ENCODE data around the gene TBC1D14. TPM values are rescaled to one million over a fixed set of nuclear protein-coding genes. Genes with fewer than 3 reads are reported as not detected.

Gene TBC1D14
- polyA plus RNA-seq, 1 of the 3 experiments (the other 2 are of a cell fraction), result 39.5 TPM

DNA sequence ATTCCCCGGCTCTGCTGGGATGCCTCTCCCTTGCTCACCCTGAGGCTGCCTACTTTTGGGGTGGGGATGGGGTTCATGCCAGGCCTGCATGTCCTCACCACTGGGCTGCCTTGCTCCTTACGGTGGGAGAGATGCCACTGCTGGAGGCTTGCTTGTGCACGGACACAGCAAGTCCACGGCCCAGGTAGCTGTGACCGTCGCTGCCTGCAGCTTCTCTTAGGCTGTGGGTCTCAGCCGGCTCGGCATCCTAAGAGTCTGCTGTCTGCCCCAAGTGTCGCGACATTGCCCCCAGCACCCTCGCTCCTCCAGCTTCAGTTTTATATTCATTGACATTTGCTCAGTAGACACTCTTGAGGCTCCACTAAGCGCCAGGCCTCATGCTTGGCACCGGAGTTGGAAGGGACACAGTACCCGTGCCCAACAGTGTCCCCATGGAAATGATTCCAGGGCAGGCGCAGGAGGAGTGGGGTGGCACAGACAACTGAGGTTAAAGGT lies 58.3 kb downstream of the TBC1D14 start:
- H3K9ac ChIP-seq, result no peak overlapping the region
- H2AFZ ChIP-seq (ENCODE audit: low read depth), result no peak overlapping the region
- no peaks in the 10 kb centered on the region for H4K20me1 ChIP-seq (ENCODE audit: insufficient read depth)
- H3K9me3 ChIP-seq, result no peaks in the 10 kb centered on the region
- ChIA-PET CTCF (no interaction called here), POLR2A (no interaction called here)
- WGBS (ENCODE audit: low lambda C conversion rate), result 96% methylated on average over 12 of the region's 15 CpGs
- no peaks in the 10 kb centered on the region for H3K79me2 ChIP-seq (ENCODE audit: insufficient read depth)
- no peak for DNase-seq
- H3K4me2 ChIP-seq, result no peak overlapping the region
- no peak overlapping the region for H3K27ac ChIP-seq (ENCODE audit: low read depth in 2 of 2, low read length in 1 of 2)
- H3F3A ChIP-seq (replicated peaks; ENCODE audit: insufficient read depth), result no peaks in the 10 kb centered on the region
- no peaks in the 10 kb centered on the region for H3K9me2 ChIP-seq
- H3K4me1 ChIP-seq (ENCODE audit: control insufficient read depth in 1 of 2, insufficient read depth in 2 of 2, low read depth in 1 of 2, low read length in 1 of 2), result peaks cover 0 to 2% of the 10 kb centered on the region in 2 experiments; a peak in 1 of 4 replicates
- TF ChIP-seq RAD21 (IDR thresholded peaks at IDR 0.05; ENCODE audit: low read length) (no peak), SMC3 (IDR thresholded peaks at IDR 0.05; ENCODE audit: low read depth, low read length) (no peak), GABPA (IDR thresholded peaks at IDR 0.05; ENCODE audit: low read depth) (no peak), GATA2 (CRISPR knock-in tag; IDR thresholded peaks at IDR 0.05) (no peak)
- TF ChIP-seq, protein P1, sequence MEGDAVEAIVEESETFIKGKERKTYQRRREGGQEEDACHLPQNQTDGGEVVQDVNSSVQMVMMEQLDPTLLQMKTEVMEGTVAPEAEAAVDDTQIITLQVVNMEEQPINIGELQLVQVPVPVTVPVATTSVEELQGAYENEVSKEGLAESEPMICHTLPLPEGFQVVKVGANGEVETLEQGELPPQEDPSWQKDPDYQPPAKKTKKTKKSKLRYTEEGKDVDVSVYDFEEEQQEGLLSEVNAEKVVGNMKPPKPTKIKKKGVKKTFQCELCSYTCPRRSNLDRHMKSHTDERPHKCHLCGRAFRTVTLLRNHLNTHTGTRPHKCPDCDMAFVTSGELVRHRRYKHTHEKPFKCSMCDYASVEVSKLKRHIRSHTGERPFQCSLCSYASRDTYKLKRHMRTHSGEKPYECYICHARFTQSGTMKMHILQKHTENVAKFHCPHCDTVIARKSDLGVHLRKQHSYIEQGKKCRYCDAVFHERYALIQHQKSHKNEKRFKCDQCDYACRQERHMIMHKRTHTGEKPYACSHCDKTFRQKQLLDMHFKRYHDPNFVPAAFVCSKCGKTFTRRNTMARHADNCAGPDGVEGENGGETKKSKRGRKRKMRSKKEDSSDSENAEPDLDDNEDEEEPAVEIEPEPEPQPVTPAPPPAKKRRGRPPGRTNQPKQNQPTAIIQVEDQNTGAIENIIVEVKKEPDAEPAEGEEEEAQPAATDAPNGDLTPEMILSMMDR (IDR thresholded peaks at IDR 0.05), result no peak
- TF ChIP-seq, protein P2, sequence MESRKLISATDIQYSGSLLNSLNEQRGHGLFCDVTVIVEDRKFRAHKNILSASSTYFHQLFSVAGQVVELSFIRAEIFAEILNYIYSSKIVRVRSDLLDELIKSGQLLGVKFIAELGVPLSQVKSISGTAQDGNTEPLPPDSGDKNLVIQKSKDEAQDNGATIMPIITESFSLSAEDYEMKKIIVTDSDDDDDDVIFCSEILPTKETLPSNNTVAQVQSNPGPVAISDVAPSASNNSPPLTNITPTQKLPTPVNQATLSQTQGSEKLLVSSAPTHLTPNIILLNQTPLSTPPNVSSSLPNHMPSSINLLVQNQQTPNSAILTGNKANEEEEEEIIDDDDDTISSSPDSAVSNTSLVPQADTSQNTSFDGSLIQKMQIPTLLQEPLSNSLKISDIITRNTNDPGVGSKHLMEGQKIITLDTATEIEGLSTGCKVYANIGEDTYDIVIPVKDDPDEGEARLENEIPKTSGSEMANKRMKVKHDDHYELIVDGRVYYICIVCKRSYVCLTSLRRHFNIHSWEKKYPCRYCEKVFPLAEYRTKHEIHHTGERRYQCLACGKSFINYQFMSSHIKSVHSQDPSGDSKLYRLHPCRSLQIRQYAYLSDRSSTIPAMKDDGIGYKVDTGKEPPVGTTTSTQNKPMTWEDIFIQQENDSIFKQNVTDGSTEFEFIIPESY (IDR thresholded peaks at IDR 0.05; ENCODE audit: borderline replicate concordance, low read depth), result no peak
- H3K27me3 ChIP-seq (ENCODE audit: insufficient read depth), result no peaks in the 10 kb centered on the region
- no peak overlapping the region for H3K4me3 ChIP-seq (ENCODE audit: low read depth in 2 of 2, low read length in 1 of 2)
- peaks cover 0 to 3% of the 10 kb centered on the region in 2 experiments for H3K36me3 ChIP-seq (replicated peaks in 1 of 2; ENCODE audit: control insufficient read depth in 1 of 2, insufficient read depth in 2 of 2, low read length in 1 of 2)

DNA sequence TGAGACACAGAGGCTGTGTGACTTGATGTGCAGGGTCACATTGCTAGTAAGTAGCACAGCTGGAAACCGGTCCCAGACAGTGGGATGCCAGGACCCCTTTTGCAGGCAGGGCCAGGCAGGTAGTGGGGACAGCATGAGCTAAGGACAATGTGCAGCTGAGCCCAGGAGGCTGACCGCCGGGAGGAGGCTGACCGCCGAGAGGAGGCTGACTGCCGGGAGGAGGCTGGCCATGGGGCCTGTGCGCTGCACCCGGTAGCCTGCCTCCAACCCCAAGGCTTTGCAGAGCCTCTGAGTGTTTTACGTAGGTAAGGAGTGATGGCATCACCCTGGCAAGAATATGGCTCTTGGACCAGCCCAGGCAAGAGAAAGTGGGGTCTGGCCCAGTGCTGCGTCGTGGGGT lies 58.9 kb downstream of the TBC1D14 start:
- POLR2A ChIA-PET, result no interaction called here
- CTCF ChIA-PET, result no interaction called here
- DNase-seq, result no peak
- Histone ChIP-seq H3K9me2 (no peaks in the 10 kb centered on the region), H2AFZ (ENCODE audit: low read depth) (no peak overlapping the region), H3K9me3 (no peaks in the 10 kb centered on the region), H3K9ac (no peak overlapping the region), H3K4me2 (no peak overlapping the region), H3K27me3 (ENCODE audit: insufficient read depth) (no peaks in the 10 kb centered on the region), H3F3A (replicated peaks; ENCODE audit: insufficient read depth) (no peaks in the 10 kb centered on the region), H3K27ac (ENCODE audit: low read depth in 2 of 2, low read length in 1 of 2) (no peak overlapping the region), H3K36me3 (replicated peaks in 1 of 2; ENCODE audit: control insufficient read depth in 1 of 2, insufficient read depth in 2 of 2, low read length in 1 of 2) (peaks cover 0 to 3% of the 10 kb centered on the region in 2 experiments), H3K4me3 (ENCODE audit: low read depth in 2 of 2, low read length in 1 of 2) (no peak overlapping the region), H3K79me2 (ENCODE audit: insufficient read depth) (no peaks in the 10 kb centered on the region), H4K20me1 (ENCODE audit: insufficient read depth) (no peaks in the 10 kb centered on the region), H3K4me1 (ENCODE audit: control insufficient read depth in 1 of 2, insufficient read depth in 2 of 2, low read depth in 1 of 2, low read length in 1 of 2) (no peaks in the 10 kb centered on the region; a peak in 1 of 4 replicates)
- TF ChIP-seq TCF12 (IDR thresholded peaks at IDR 0.05) (no peak), FOXJ3 (CRISPR knock-in tag; IDR thresholded peaks at IDR 0.05) (no peak), NFIC (IDR thresholded peaks at IDR 0.05; ENCODE audit: borderline replicate concordance) (no peak), FOXM1 (IDR thresholded peaks at IDR 0.05; ENCODE audit: low read depth) (no peak), JUND (IDR thresholded peaks at IDR 0.05) (no peak)
- TF ChIP-seq, protein P3, sequence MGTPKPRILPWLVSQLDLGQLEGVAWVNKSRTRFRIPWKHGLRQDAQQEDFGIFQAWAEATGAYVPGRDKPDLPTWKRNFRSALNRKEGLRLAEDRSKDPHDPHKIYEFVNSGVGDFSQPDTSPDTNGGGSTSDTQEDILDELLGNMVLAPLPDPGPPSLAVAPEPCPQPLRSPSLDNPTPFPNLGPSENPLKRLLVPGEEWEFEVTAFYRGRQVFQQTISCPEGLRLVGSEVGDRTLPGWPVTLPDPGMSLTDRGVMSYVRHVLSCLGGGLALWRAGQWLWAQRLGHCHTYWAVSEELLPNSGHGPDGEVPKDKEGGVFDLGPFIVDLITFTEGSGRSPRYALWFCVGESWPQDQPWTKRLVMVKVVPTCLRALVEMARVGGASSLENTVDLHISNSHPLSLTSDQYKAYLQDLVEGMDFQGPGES (IDR thresholded peaks at IDR 0.05; ENCODE audit: low read depth, low read length), result no peak
- WGBS (ENCODE audit: low lambda C conversion rate), result 100% methylated on average over 2 of the region's 11 CpGs
